SU-DHL-6 (cell line): ENCODE results near the gene FBXL16.
"Not testable (repeated sequence)": the region's sequence is repeated elsewhere in the genome, so short reads cannot be mapped to it uniquely, and the experiment has no call there.

ENCODE experiments used
- H2AFZ ChIP-seq: fragments of 200-600 bp; sonication (generic); 2 replicates; pipeline ENCODE4 v1.6.1; 2014; ENCODE audit warnings: low read depth, mild to moderate bottlenecking, moderate library complexity, mixed read lengths, antibody characterized with exemption, low read length; ENCODE audit not compliant: severe bottlenecking
- H3F3A ChIP-seq: fragments of 200-600 bp; shearing (Covaris generic); 2 replicates; pipeline ENCODE4 v1.6.0; 2016; ENCODE audit warnings: antibody characterized with exemption, mild to moderate bottlenecking; ENCODE audit not compliant: insufficient read depth
- H3K27ac ChIP-seq: fragments of 200-600 bp; sonication (generic); 2 replicates; pipeline ENCODE4 v1.5.1; 2016; ENCODE audit warnings: low read depth, mild to moderate bottlenecking, low read length, moderate library complexity, mixed read lengths
- H3K27me3 ChIP-seq: fragments of 200-600 bp; sonication (generic), shearing (Covaris generic); 2 replicates; pipeline ENCODE4 v1.6.0; 2014; ENCODE audit warnings: mild to moderate bottlenecking, low read length
- H3K36me3 ChIP-seq: fragments of 200-600 bp; sonication (generic); 2 replicates; pipeline ENCODE4 v1.6.1; 2014; ENCODE audit warnings: mild to moderate bottlenecking, low read length, mixed read lengths
- H3K4me2 ChIP-seq: fragments of 300-600, 200-600 bp; shearing (Covaris generic), sonication (generic); 2 replicates; pipeline ENCODE4 v1.6.0; 2014; ENCODE audit warnings: low read length, low read depth, mild to moderate bottlenecking; ENCODE audit not compliant: poor library complexity, severe bottlenecking
- H3K4me3 ChIP-seq: fragments of 200-600 bp; sonication (generic); 2 replicates; pipeline ENCODE4 v1.5.1; 2014; ENCODE audit warnings: antibody characterized with exemption, low read length, mild to moderate bottlenecking, mixed read lengths; ENCODE audit not compliant: insufficient read depth, poor library complexity, severe bottlenecking
- H3K79me2 ChIP-seq: fragments of 200-600 bp; sonication (generic); 2 replicates; pipeline ENCODE4 v1.6.1; 2014; ENCODE audit warnings: mild to moderate bottlenecking, low read length, moderate library complexity; ENCODE audit not compliant: insufficient read depth
- H3K9ac ChIP-seq: fragments of 200-600 bp; sonication (generic); 2 replicates; pipeline ENCODE4 v1.7.0; 2014; ENCODE audit warnings: mild to moderate bottlenecking, low read length
- H3K9me2 ChIP-seq: fragments of 200-600 bp; sonication (generic); replicated peaks from 2 replicates; pipeline ENCODE4 v1.6.1; 2014; ENCODE audit warnings: low read length; ENCODE audit not compliant: insufficient read depth
- H3K9me3 ChIP-seq: fragments of 200-600 bp; sonication (generic); 2 replicates; pipeline ENCODE4 v1.6.1; 2014; ENCODE audit warnings: low read length, mixed read lengths; ENCODE audit not compliant: insufficient read depth
- H4K20me1 ChIP-seq: fragments of 200-600 bp; sonication (generic); 2 replicates; pipeline ENCODE4 v1.6.1; 2014; ENCODE audit warnings: low read depth, mild to moderate bottlenecking, antibody characterized with exemption, low read length, moderate library complexity, mixed read lengths
- EZH2phosphoT487 ChIP-seq: fragments of 200-600 bp; sonication (generic), shearing (Covaris generic); conservative IDR thresholded peaks from 2 replicates; pipeline ENCODE4 v1.6.1; 2018; ENCODE audit warnings: mild to moderate bottlenecking, antibody characterized with exemption, low read length, moderate library complexity, mixed read lengths
- TF ChIP-seq, protein P1 (sequence below): fragments of 200-600 bp; sonication (generic); IDR thresholded peaks from one replicate; pipeline ENCODE4 v1.5.1; 2017; ENCODE audit warnings: antibody characterized with exemption, mild to moderate bottlenecking, low read length, moderate library complexity; ENCODE audit not compliant: insufficient read depth, poor library complexity, severe bottlenecking

FBXL16 gene

DNA sequence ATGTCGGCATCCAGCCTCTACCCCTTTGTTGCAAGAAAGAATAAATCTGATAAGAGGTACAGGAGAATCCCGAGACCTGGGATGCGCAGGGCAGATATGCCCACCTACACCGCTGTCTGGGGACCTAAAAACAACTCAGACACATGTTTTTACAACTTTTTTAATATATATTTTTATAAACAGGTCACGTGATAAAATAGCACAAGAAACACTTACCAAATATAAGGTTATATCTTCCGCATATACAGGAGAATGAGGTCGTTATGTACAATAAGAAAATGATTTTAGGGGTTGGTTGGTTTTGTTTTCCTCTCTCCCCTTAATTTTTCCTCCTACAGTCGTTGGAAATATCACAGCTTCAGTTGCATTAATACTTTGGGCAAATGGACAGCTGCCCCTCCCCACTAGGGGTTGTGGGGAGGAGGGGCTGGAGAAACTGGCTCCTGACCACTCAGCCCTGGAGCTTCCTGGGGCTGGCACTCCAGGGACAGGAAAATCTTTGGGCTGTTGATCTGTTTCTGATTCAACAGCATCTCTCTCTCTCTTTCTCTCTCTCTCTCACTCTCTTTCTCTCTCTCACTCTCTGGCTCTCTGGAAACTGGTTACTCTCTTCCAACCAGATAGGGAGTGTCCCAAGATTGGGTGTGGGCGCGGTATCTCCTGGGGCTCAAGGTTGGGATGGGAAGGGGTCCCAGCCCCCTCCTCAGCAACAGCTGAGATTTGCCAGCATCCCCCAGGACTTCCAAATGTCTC, 13.1 kb downstream of the FBXL16 start:
- no peaks in the 10 kb centered on the region for H3K79me2 ChIP-seq
- H3K27ac ChIP-seq: no peak overlapping the region
- TF ChIP-seq, protein P1, sequence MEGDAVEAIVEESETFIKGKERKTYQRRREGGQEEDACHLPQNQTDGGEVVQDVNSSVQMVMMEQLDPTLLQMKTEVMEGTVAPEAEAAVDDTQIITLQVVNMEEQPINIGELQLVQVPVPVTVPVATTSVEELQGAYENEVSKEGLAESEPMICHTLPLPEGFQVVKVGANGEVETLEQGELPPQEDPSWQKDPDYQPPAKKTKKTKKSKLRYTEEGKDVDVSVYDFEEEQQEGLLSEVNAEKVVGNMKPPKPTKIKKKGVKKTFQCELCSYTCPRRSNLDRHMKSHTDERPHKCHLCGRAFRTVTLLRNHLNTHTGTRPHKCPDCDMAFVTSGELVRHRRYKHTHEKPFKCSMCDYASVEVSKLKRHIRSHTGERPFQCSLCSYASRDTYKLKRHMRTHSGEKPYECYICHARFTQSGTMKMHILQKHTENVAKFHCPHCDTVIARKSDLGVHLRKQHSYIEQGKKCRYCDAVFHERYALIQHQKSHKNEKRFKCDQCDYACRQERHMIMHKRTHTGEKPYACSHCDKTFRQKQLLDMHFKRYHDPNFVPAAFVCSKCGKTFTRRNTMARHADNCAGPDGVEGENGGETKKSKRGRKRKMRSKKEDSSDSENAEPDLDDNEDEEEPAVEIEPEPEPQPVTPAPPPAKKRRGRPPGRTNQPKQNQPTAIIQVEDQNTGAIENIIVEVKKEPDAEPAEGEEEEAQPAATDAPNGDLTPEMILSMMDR: no peak
- TF ChIP-seq EZH2phosphoT487: no peak
- H3K9me3 ChIP-seq: no peaks in the 10 kb centered on the region
- no peak overlapping the region for H2AFZ ChIP-seq
- H3K36me3 ChIP-seq: no peaks in the 10 kb centered on the region
- H4K20me1 ChIP-seq: no peaks in the 10 kb centered on the region
- no peak overlapping the region for H3K4me3 ChIP-seq
- no peaks in the 10 kb centered on the region for H3K9me2 ChIP-seq
- H3K4me2 ChIP-seq: no peak overlapping the region
- H3F3A ChIP-seq: 0 out of 2 replicates have a peak, but pooled peaks cover 3% of the 10 kb centered on the region
- no peak overlapping the region for H3K9ac ChIP-seq
- H3K27me3 ChIP-seq: no peaks in the 10 kb centered on the region

DNA sequence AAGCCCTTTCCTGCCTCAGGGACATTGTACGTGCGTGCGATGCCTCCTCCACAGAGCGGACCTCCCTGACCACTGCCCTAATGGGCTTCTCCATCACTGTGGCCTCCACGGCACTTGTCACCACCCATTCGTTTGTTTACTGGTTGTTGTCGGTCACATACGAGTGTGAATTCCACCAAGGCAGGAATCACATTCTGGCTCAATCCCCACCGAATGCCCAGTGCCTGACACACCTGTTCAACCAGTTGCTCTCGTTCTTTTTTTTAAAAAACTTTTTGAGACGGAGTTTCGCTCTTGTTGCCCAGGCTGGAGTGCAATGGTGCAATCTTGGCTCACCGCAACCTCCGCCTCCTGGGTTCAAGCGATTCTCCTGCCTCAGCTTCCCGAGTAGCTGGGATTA, 14.4 kb downstream of the FBXL16 start:
- not testable (repeated sequence) for H3K9me3 ChIP-seq, H2AFZ ChIP-seq, H3K27me3 ChIP-seq, H4K20me1 ChIP-seq, H3K9ac ChIP-seq, H3K36me3 ChIP-seq, H3K4me3 ChIP-seq, H3K79me2 ChIP-seq, H3K27ac ChIP-seq, H3K4me2 ChIP-seq, H3F3A ChIP-seq, H3K9me2 ChIP-seq

DNA sequence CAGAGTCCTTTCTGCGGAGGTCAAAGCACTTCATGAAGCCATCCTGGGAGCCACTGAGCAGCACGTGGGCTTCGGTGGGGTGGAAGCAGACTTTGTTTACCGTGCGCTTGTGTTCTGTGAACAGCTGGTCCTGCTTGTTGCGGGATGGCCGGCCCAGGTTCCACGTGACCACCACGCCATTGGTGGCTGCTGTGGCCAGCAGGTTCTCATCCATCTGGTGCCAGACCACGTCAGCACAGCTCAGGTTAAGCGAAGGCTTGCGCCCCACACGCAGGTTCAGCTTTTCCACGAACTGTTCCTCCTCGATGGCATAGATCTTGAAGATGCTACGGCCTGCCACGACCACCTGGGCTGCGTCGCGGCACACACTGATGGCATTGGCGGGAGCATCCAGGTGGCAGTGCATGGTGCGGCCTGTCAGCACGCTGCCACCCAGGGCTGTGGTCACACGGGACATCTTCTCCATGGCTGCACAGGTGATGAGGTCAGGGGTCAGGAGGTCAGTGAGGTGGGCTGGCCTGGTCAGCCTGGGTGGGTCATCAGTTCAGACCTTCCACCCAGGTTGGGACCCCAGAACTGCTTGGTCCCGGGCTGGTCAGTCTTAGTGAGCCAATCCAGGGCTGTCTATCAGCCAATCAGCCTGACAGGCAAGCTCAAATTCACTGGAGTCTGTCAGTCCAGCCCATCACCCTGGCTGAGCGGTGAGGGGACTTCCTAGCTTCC, 16.3 kb downstream of the FBXL16 start:
- Histone ChIP-seq H2AFZ (no peak overlapping the region), H4K20me1 (no peaks in the 10 kb centered on the region), H3K4me2 (peak overlapping the region; percentile 97), H3K9ac (peak overlapping the region; percentile 95), H3K79me2 (no peaks in the 10 kb centered on the region), H3K27ac (peak overlapping the region; percentile 54; the same call in 1 of the 2 replicates), H3K9me3 (no peaks in the 10 kb centered on the region), H3K36me3 (no peaks in the 10 kb centered on the region), H3K27me3 (no peaks in the 10 kb centered on the region), H3F3A (0 out of 2 replicates have a peak, but pooled peaks cover 3% of the 10 kb centered on the region), H3K4me3 (peak overlapping the region; percentile 98), H3K9me2 (no peaks in the 10 kb centered on the region)
- no peak for TF ChIP-seq EZH2phosphoT487
- TF ChIP-seq, protein P1: no peak

DNA sequence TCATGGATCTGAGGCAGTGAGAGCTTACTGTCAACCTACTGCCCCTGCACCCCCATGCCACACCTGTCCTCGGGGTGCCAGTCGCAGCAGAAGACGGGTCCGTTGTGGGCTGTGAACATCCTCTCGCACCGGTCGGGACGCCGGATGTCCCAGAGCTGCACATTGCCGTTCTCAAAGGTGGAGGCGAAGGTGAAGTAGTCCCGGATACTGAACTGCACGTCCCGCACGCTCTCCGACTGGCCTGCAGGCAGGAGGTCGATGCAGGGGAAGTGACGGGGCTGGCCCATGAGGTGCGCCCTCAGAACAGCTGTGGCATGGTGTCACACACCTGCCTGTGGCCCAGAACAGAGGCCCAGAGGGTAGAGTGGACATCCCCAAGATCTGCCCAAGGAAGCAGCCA, 18.1 kb downstream of the FBXL16 start:
- Histone ChIP-seq H3K27me3 (no peaks in the 10 kb centered on the region), H2AFZ (no peak overlapping the region), H3K9me3 (no peaks in the 10 kb centered on the region), H3K36me3 (no peaks in the 10 kb centered on the region), H3K9ac (no peak overlapping the region), H3K9me2 (no peaks in the 10 kb centered on the region), H3F3A (0 out of 2 replicates have a peak, but pooled peaks cover under 1% of the 10 kb centered on the region), H4K20me1 (no peaks in the 10 kb centered on the region), H3K27ac (no peak overlapping the region), H3K79me2 (peaks cover 8% of the 10 kb centered on the region; the same call in 1 of the 2 replicates), H3K4me2 (no peak overlapping the region), H3K4me3 (no peak overlapping the region)
- TF ChIP-seq EZH2phosphoT487: no peak
- TF ChIP-seq, protein P1: no peak
